Astrocyte of the spinal cord (primary cell): ENCODE results near the gene SRCIN1.
"Not testable (repeated sequence)": the region's sequence is repeated elsewhere in the genome, so short reads cannot be mapped to it uniquely, and the experiment has no call there.

Experiments
- DNase-seq: peaks from one replicate; pipeline ENCODE4 v3.0.0; 2011; ENCODE audit warnings: low read depth, low spot score
- H3K4me3 ChIP-seq: 2 replicates; pipeline ENCODE4 v1.5.1; 2011; ENCODE audit warnings: low read depth, mild to moderate bottlenecking, low read length, moderate library complexity
- CTCF ChIP-seq: IDR thresholded peaks from 2 replicates; pipeline ENCODE4 v1.5.1; 2012; ENCODE audit warnings: low read depth, mild to moderate bottlenecking, low read length, inconsistent platforms
- in situ Hi-C: cut with HindIII; loops from 2 replicates; pipeline ENCODE4 v1.10.0; 2017; ENCODE audit warnings: low sequenced_read_pairs

Gene SRCIN1

DNA sequence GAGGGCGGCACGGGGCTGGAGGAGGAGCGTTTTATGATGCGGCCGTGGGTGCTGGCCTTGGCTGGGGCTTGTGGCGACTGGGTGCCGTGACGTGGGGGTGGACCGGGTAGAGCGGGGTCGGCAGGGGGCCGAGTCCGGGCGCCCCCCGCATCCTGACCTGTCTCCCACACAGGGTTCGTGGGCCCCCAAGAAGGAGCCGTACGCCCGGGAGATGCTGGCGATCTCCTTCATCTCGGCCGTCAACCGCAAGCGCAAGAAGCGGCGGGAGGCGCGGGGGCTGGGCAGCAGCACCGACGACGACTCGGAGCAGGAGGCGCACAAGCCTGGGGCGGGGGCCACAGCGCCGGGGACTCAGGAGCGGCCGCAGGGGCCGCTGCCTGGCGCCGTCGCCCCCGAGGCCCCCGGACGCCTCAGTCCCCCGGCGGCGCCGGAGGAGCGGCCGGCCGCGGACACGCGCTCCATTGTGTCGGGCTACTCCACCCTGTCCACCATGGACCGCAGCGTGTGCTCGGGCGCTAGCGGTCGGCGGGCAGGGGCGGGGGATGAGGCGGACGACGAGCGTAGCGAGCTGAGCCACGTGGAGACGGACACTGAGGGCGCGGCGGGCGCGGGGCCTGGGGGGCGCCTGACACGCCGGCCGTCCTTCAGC lies 95.9 kb downstream of the SRCIN1 start:
- in situ Hi-C loops = no loop called here
- peak overlapping the region; percentile 16 for H3K4me3 ChIP-seq
- TF ChIP-seq CTCF = no peak
- no peak for DNase-seq

DNA sequence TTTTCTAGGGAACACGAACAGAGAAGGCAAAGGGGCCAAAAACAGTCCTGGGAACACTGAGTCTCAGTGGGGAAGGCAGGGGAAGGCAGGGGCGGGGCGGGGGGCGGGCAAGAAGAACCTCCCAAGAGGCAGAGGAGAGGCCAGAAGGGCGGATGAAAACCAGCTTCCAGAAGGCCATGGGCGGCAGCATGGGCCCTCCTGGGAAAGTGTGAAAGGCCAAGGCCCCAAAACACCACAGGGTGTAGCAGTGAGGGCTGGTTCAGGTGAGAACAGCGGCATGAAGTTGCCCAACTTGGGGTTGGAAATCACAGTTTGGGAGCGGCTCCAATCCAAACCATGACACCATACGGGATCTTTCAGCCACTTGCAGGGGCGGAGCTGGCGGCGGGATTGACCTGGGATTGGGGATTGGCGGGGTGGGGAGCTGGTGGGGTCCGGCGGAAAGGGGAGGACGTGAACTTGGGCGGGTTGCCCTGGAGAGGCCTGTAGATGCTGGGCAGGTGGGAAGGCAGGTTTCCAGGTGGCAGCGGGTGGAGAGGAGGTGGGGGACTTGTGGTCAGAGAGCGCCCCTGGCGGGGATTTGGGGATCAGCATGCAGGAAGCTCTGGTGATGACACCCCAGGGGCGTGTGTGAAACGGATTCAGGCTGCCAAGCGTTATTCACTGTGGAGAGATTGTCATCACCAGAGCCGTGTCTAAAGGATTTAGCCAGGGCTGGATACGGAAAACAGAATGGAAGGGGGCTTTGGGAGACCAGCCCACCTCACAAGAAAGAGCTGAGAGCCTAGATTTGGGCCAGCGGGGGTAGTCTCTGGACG lies 96.6 kb downstream of the SRCIN1 start:
- peak; percentile 93 for TF ChIP-seq CTCF
- in situ Hi-C loops = no loop called here
- H3K4me3 ChIP-seq = peak overlapping the region; percentile 16
- peak; percentile 92 for DNase-seq

- no peak for DNase-seq
- in situ Hi-C loops = no loop called here
- TF ChIP-seq CTCF = no peak
- H3K4me3 ChIP-seq = no peak overlapping the region
These were observed 97.2 kb downstream of the SRCIN1 start for GRCh38 chr17:38508570-38508950.

- no peak overlapping the region for H3K4me3 ChIP-seq
- no peak for DNase-seq
- in situ Hi-C loops = no loop called here
- no peak for TF ChIP-seq CTCF
These were observed 97.7 kb downstream of the SRCIN1 start for GRCh38 chr17:38507921-38508569.

DNA sequence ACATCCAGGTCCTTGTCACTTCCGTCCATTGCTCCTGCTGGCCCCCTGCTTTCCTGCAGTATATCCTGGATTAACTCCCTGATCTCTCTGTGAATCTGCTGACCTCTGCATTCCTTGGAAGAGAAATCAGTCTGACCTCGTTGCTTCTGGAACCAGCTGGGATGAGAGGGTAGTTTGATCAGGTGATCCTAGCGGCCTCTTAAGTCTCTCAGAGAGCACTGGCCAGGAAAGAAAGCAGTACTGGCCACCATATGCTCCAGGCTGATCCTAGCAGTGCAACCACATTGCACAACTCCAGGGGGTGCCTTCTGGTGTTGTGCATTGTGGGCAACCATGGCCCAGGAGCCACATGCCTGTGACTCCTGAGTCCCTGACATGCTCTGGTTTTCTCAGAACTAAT lies 98.3 kb downstream of the SRCIN1 start:
- in situ Hi-C loops = no loop called here
- no peak overlapping the region for H3K4me3 ChIP-seq
- DNase-seq = no peak
- TF ChIP-seq CTCF = no peak

GRCh38 chr17:38504216-38504615 lies 101.5 kb downstream of the SRCIN1 start:
- H3K4me3 ChIP-seq = no peak overlapping the region
- DNase-seq = no peak
- TF ChIP-seq CTCF = no peak
- in situ Hi-C loops = no loop called here

DNA sequence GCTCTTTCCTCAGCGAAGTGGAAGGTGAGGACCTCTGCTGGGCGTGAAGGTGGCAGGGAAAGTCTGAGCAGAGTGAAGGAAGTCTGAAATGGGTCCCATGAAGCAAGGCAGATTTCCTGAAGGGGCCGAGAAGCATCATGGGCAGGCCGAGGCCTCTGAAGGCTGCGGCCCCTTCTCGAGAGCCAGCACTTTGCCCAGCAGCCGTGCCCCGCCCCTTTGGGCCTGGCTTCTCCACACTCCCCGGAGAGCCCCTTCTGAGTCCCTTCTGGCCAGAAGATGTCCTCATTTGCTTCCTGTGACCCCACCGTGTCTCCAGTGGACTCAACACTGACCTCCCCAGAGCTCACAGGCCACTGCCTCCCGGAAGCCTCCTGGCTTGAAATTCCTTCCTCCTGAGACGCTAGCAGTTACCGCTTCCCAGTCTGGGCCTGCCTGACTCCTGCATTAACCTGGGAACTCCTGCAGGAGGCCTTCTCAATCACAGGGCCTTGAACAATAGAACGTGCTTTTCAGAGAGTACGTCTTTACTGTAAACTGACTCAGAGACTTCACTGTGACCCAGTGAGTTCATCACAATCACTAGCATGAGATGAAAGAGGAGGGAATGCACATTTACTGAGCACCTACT lies 102.4 kb downstream of the SRCIN1 start:
- in situ Hi-C loops = not testable (repeated sequence)

DNA sequence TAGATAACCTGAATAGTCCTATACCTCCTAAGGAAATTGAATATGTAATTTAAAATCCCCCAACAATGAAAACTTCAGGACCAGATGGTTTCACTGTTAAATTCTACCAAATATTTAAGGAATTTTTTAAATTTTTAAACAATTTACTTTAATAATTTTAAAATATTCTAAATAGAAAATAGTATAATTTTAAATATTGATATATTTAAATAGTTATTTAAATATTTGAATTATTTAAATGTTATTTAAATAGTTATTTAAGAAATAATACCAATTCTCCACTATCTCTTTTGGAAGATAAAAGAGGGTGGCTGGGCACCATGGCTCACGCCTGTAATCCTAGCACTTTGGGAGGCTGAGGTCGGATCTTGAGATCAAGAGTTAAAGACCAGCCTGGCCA lies 104.0 kb downstream of the SRCIN1 start:
- in situ Hi-C loops, DNase-seq, H3K4me3 ChIP-seq: not testable (repeated sequence)

More for the DNA sequence above, 102.4 kb downstream of the SRCIN1 start:
- not testable (repeated sequence) for DNase-seq, H3K4me3 ChIP-seq

- in situ Hi-C loops, DNase-seq, H3K4me3 ChIP-seq: not testable (repeated sequence)
These were observed 106.5 kb downstream of the SRCIN1 start for GRCh38 chr17:38499230-38499629.
